Activated CD8-positive, alpha-beta memory T cell treated with anti-CD3 and anti-CD28 coated beads for 36 hours (primary cell): ENCODE results near the gene ASXL3. TPM values are rescaled to one million over a fixed set of nuclear protein-coding genes. Genes with fewer than 3 reads are reported as not detected.

Source experiments
- CTCF ChIA-PET: fragments of 350-600 bp; sonication (Branson Sonifier 250); formaldehyde crosslinking; loops from one replicate; lab custom pipeline; 2021; ENCODE audit warnings: antibody characterized with exemption; lab: Charles Lee
- POLR2A ChIA-PET: fragments of 350-600 bp; sonication (Branson Sonifier 250); formaldehyde crosslinking; loops from one replicate; lab custom pipeline; 2021; ENCODE audit warnings: antibody characterized with exemption; lab: Charles Lee
- total RNA-seq, 2 experiments: library from RNA; stranded (reverse); gene quantifications; one replicate each; pipeline ENCODE4 v1.2.3, GENCODE V29; 2021

Gene ASXL3
- total RNA-seq, 2 experiments from 2014 or later = not detected

DNA sequence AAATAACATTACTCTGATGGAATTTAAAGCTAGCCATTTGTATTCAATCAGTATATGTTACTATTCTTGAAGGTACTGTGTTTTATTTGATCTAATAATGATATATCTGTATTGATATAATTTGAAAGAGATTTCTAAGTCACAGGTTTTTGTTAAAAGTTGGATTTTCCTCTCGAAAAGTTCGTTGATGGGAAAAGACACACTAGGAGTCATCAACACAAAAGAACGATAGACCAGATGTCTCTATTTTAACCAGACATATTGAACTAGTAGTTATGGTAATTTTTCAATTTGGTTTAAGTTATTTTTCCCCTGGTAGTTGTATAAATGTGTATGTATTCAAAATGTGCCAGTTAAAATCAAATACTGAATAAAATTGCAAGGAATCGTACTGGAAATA is 2.5 kb downstream of the ASXL3 start:
- POLR2A ChIA-PET = no interaction called here
- CTCF ChIA-PET = no interaction called here

DNA sequence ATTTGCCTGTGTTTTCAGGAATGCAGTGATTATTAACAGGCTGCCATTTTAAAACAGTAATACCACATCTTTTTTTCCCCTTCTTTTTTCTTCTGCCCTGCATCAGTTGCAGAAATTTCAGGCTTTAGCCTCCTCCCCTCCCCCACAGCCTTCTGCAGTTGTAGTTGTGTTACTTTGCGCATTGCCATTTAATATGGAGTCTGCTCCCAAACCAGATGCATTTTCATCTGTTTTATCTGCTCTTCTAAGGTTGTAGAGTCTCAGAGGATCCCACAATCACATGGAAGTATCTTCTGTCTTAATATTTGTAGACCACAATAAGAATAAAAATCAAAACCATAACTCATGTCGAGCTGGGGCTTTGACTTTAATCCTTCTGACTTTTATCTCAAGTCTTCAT is 3.8 kb downstream of the ASXL3 start:
- POLR2A ChIA-PET = no interaction called here
- CTCF ChIA-PET = no interaction called here

DNA sequence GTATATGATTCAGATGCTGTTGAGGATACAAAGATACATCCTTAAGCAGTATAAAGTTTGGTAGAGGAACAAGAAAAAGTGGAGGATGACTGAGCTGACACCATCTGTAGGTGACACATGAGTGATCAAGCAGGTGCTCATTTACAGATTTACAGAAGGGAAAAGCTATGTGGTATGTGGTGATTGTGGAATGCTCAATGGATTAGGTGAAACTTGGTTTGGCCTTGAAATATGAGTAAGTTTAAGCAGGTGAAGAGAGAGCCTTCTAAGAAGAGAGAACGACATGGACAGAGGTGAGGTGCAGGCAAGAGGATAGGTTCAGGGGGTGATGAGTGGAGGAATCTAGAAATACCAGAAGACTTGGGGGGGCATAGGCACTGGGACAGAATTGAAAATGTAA is 5.9 kb downstream of the ASXL3 start:
- CTCF ChIA-PET = no interaction called here
- POLR2A ChIA-PET = no interaction called here

GRCh38 chr18:33584548-33585430 is 6.8 kb downstream of the ASXL3 start:
- ChIA-PET POLR2A (no interaction called here), CTCF (no interaction called here)

DNA sequence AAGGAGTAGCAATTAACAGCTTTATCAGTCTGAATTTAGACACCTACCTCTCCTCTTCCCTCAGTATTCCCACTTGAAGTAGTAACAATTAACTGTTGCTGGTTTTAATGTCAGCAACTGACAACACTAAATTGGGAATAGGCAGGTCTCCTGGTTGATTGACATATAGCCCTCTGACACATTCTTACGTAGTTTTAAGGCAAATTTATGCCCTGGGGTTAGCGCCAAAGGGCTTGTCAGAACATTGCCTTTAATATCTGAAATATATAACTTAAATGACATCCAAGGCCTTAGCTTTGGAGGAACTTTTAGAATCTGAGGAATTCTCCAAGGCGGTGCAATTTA is 7.4 kb downstream of the ASXL3 start:
- ChIA-PET CTCF (no interaction called here), POLR2A (no interaction called here)

DNA sequence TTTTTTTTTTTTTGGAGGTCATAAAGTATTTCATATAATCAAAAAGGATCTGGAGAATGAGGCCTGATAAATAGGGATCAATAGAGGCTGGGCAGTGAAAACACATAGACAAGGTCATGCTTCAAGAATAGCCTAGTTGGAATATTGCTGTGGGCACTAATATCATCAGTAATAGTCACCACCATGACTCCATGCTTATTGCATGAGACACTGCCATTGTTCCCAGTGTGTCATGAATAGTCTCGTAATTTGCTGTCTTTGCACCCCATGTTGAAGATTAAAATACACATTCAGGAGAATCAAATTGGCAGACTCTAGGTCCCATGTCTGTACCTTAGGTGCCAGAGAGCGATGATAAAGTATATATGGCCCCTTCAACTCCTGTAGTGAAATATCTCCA is 10.3 kb downstream of the ASXL3 start:
- POLR2A ChIA-PET = interaction anchor here (0.7 kb wide), 1 partner anchor 340 kb away, joined by 4 read pairs; no protein-coding TSS in a partner anchor
- CTCF ChIA-PET = no interaction called here

DNA sequence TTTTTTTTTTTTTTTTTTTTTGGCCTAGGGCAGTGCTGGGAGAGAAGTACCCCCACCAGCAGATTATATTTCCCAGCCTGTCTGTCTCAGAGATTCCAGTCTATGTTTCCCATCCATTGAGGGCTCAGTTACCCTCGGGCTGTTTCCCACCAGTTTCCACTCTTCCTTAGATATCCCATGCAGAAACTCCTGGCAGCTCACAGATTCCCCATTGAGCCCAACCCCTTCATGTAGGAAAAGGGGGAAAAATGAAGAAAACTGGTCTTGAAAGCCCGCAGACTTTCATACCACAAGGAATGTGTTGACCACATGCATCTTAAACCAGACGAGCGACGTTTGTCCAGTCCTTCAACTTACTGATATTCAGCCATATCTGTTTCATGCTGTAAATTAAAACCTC is 15.2 kb downstream of the ASXL3 start:
- ChIA-PET POLR2A (no interaction called here), CTCF (no interaction called here)

GRCh38 chr18:33594799-33595198 is 16.8 kb downstream of the ASXL3 start:
- CTCF ChIA-PET = no interaction called here

GRCh38 chr18:33596178-33596854 is 18.3 kb downstream of the ASXL3 start:
- POLR2A ChIA-PET = no interaction called here
- CTCF ChIA-PET = no interaction called here

More at GRCh38 chr18:33594799-33595198, 16.8 kb downstream of the ASXL3 start:
- POLR2A ChIA-PET = no interaction called here

- CTCF ChIA-PET = no interaction called here
- POLR2A ChIA-PET = no interaction called here
These were observed 22.8 kb downstream of the ASXL3 start for GRCh38 chr18:33600846-33601245.

DNA sequence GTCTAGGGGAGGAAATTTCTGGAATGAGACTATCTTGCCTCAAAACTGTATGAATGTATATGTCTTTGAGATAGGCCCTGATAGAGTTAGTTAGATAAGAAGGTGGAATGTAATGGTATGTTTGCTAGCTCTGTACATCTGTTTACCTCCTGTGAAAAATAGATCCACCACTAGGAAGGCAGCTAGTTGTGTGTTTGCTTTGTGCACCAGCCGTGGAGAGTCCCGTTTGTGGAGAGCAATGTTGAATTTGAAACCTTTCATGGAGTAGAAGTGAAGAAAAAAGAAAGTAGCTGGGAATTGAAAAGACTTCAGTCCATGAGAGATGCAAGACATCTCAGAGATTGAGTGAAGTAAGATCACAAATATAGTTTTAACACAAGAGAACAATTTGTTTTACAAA is 25.4 kb downstream of the ASXL3 start:
- ChIA-PET POLR2A (no interaction called here), CTCF (no interaction called here)

DNA sequence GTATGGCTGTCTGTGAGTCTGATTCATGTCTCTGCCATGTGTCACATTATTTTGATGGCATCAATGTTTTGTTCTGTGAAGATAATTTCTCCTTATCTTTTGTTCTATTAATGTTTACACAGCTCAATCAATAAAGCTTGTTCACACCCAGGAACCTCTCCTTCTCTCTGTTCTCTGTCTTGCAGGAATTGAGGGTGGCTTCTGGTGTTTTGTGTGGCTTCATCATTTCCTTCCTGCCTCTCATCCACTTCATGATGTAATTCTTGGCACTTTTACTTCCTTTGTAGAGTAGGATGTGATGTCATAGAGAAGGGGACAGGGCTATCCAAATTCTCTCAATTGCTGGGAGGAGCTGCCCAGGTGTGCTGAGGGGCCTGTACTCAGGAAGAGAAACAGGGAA is 27.2 kb downstream of the ASXL3 start:
- CTCF ChIA-PET = no interaction called here

GRCh38 chr18:33606621-33607020 is 28.6 kb downstream of the ASXL3 start:
- ChIA-PET POLR2A (no interaction called here), CTCF (no interaction called here)

More for the DNA sequence above, 27.2 kb downstream of the ASXL3 start:
- POLR2A ChIA-PET = no interaction called here

- POLR2A ChIA-PET = no interaction called here
These were observed 33.6 kb downstream of the ASXL3 start for GRCh38 chr18:33611525-33612135.

GRCh38 chr18:33612632-33613031 is 34.6 kb downstream of the ASXL3 start:
- ChIA-PET POLR2A (no interaction called here), CTCF (no interaction called here)

More at GRCh38 chr18:33611525-33612135, 33.6 kb downstream of the ASXL3 start:
- CTCF ChIA-PET = no interaction called here

- CTCF ChIA-PET = no interaction called here
- POLR2A ChIA-PET = no interaction called here
These were observed 38.5 kb downstream of the ASXL3 start for GRCh38 chr18:33616556-33616955.

DNA sequence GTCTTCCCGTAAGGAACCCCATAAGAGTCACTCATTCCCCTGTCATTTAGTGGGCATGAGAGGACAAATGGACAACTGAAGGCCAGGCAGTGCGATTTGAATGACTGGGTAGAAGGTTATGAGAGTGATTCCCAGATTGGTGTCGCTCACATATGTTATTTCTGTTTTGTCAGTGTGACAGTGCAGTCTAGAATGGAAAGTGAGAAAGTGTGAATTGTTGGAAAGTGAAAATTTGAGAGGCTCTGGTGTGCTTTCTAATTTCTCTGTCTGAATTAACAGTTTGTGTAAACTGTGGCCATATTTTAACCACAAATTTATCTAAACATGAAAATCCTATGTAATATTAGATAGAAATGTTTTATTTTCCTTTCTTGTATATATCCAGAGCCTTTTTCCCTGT is 49.1 kb downstream of the ASXL3 start:
- ChIA-PET POLR2A (no interaction called here), CTCF (no interaction called here)

GRCh38 chr18:33630476-33630875 is 52.5 kb downstream of the ASXL3 start:
- CTCF ChIA-PET = no interaction called here

GRCh38 chr18:33641141-33641540 is 63.1 kb downstream of the ASXL3 start:
- ChIA-PET CTCF (no interaction called here), POLR2A (no interaction called here)

More at GRCh38 chr18:33630476-33630875, 52.5 kb downstream of the ASXL3 start:
- POLR2A ChIA-PET = no interaction called here

GRCh38 chr18:33644494-33644893 is 66.5 kb downstream of the ASXL3 start:
- ChIA-PET POLR2A (no interaction called here), CTCF (no interaction called here)
